ENCODE results near the gene NTN4. TPM values are rescaled to one million over a fixed set of nuclear protein-coding genes. Genes with fewer than 3 reads are reported as not detected.
A peak's percentile ranks its signal among the peaks of the same experiment; 100 is the strongest.

NTN4 gene
- total RNA-seq, 1 experiment from 2014 or later, result 0.17 TPM

GRCh38 chr12:95700316-95700785, 90.2 kb downstream of the NTN4 start:
- H3K27me3 ChIP-seq (ENCODE audit: insufficient read depth, low read length), result no peaks in the 10 kb centered on the region
- H2AFZ ChIP-seq (ENCODE audit: low read length), result no peak overlapping the region
- H3K79me1 ChIP-seq (ENCODE audit: insufficient read depth, low read depth, low read length, poor library complexity, severe bottlenecking), result no peaks in the 10 kb centered on the region
- H3K9me3 Mint-ChIP-seq, result no peaks in the 10 kb centered on the region
- H3K4me1 ChIP-seq (ENCODE audit: insufficient read depth, low read length), result no peaks in the 10 kb centered on the region
- H3K36me3 Mint-ChIP-seq (ENCODE audit: insufficient read depth in 1 of 3, low read depth in 3 of 3), result no peaks in the 10 kb centered on the region
- H3K27ac Mint-ChIP-seq, result peak overlapping the region in 1 of 3 experiments; percentile 62; a peak in 1 of 7 replicates
- H4K20me1 ChIP-seq (ENCODE audit: control insufficient read depth, insufficient read depth, insufficient read length), result no peaks in the 10 kb centered on the region
- H3K4me3 Mint-ChIP-seq, result no peak overlapping the region
- H3K18ac ChIP-seq (ENCODE audit: insufficient read length, low read depth, low read length), result no peak overlapping the region
- no peaks in the 10 kb centered on the region for H3K23me2 ChIP-seq (ENCODE audit: insufficient read length, low read depth, low read length, poor library complexity, severe bottlenecking)
- no peak overlapping the region for H2BK5ac ChIP-seq (ENCODE audit: insufficient read length, low read length)
- no peak overlapping the region for H4K8ac ChIP-seq (replicated peaks; ENCODE audit: insufficient read length, low read depth, low read length)
- no peaks in the 10 kb centered on the region for H3K9me3 ChIP-seq (ENCODE audit: control insufficient read depth, low read depth, low read length)
- no peaks in the 10 kb centered on the region for H3K27me3 Mint-ChIP-seq (ENCODE audit: low read depth)
- no peak for TF ChIP-seq CTCF (conservative IDR thresholded peaks at IDR 0.05)
- no peak overlapping the region for H3K4ac ChIP-seq (ENCODE audit: low read depth, low read length)
- H4K91ac ChIP-seq (ENCODE audit: insufficient read length, low read depth, low read length), result no peak overlapping the region
- no peak overlapping the region for H3K27ac ChIP-seq (ENCODE audit: insufficient read length, low read depth, low read length)
- H3T11ph ChIP-seq (ENCODE audit: low read length), result no peak overlapping the region
- H4K5ac ChIP-seq (ENCODE audit: insufficient read length, low read depth, low read length), result no peak overlapping the region
- no peak overlapping the region for H3K14ac ChIP-seq (ENCODE audit: insufficient read depth, low read length)
- no peak overlapping the region for H3K56ac ChIP-seq (ENCODE audit: insufficient read length, low read depth, low read length)
- no peak overlapping the region for H2BK120ac ChIP-seq (ENCODE audit: low read depth, low read length, poor library complexity, severe bottlenecking)
- H2AK5ac ChIP-seq (ENCODE audit: insufficient read length, low read length), result no peak overlapping the region
- no peak overlapping the region for H3K9ac ChIP-seq (ENCODE audit: extremely low read depth, insufficient read length, low read length)
- no peak overlapping the region for H2BK15ac ChIP-seq (ENCODE audit: low read depth, low read length)
- H2BK20ac ChIP-seq (ENCODE audit: low read depth, low read length, poor library complexity, severe bottlenecking), result no peak overlapping the region
- DNase-seq, result no peak
- no peak overlapping the region for H3K23ac ChIP-seq (ENCODE audit: insufficient read length, low read depth, low read length)
- no peaks in the 10 kb centered on the region for H3K4me1 Mint-ChIP-seq
- H3K4me2 ChIP-seq (ENCODE audit: insufficient read depth, insufficient read length, low read length), result no peak overlapping the region
- no CpG with 5 or more reads among the region's 7 CpGs for WGBS (ENCODE audit: extremely low coverage, insufficient read length, low lambda C conversion rate)
- H3K79me2 ChIP-seq (ENCODE audit: insufficient read depth, low read length), result no peaks in the 10 kb centered on the region
- no peak overlapping the region for H2BK12ac ChIP-seq (ENCODE audit: insufficient read length, low read depth, low read length)
